ENCODE measurements around the gene LPP. TPM values are rescaled to one million over a fixed set of nuclear protein-coding genes. Genes with fewer than 3 reads are reported as not detected.

LPP gene
- total and polyA plus RNA-seq, 4 donors = 7.2 to 50.3 (median 26.4) TPM

GRCh38 chr3:188164248-188164687 lies 10.3 kb downstream of the LPP start:
- Histone ChIP-seq H3K27me3 (ENCODE audit: control insufficient read depth, insufficient read depth, low read length) (no peaks in the 10 kb centered on the region), H3K9me3 (ENCODE audit: control insufficient read depth, insufficient read depth, low read length) (no peaks in the 10 kb centered on the region), H3K4me1 (ENCODE audit: control insufficient read depth, insufficient read depth, low read length) (no peaks in the 10 kb centered on the region), H3K27ac (ENCODE audit: low read depth, low read length) (no peak overlapping the region), H3K36me3 (ENCODE audit: control insufficient read depth, insufficient read depth, low read length) (no peaks in the 10 kb centered on the region), H3K4me3 (ENCODE audit: low read depth, low read length) (no peak overlapping the region)
- 90% methylated on average over 1 of the region's 2 CpGs for WGBS (ENCODE audit: insufficient coverage)
- DNase-seq (ENCODE audit: low read depth in 4 of 6, low spot score in 6 of 6) = peak in 1 of 6 donors; percentile 23

GRCh38 chr3:188165596-188165995 lies 11.6 kb downstream of the LPP start:
- Histone ChIP-seq H3K9me3 (ENCODE audit: control insufficient read depth, insufficient read depth, low read length) (no peaks in the 10 kb centered on the region), H3K4me1 (ENCODE audit: control insufficient read depth, insufficient read depth, low read length) (peaks cover 3% of the 10 kb centered on the region), H3K27me3 (ENCODE audit: control insufficient read depth, insufficient read depth, low read length) (no peaks in the 10 kb centered on the region), H3K27ac (ENCODE audit: low read depth, low read length) (no peak overlapping the region), H3K4me3 (ENCODE audit: low read depth, low read length) (no peak overlapping the region), H3K36me3 (ENCODE audit: control insufficient read depth, insufficient read depth, low read length) (no peaks in the 10 kb centered on the region)
- DNase-seq (ENCODE audit: low read depth in 4 of 6, low spot score in 6 of 6) = no peak
- 88% methylated on average over 7 of the region's 9 CpGs for WGBS (ENCODE audit: insufficient coverage)

- H3K27ac ChIP-seq (ENCODE audit: low read depth, low read length) = no peak overlapping the region
- no peak overlapping the region for H3K4me3 ChIP-seq (ENCODE audit: low read depth, low read length)
- H3K4me1 ChIP-seq (ENCODE audit: control insufficient read depth, insufficient read depth, low read length) = peaks cover 3% of the 10 kb centered on the region
- no peak for DNase-seq (ENCODE audit: low read depth in 4 of 6, low spot score in 6 of 6)
- no peaks in the 10 kb centered on the region for H3K9me3 ChIP-seq (ENCODE audit: control insufficient read depth, insufficient read depth, low read length)
- WGBS (ENCODE audit: insufficient coverage) = 100% methylated on average over 2 of the region's 3 CpGs
- H3K27me3 ChIP-seq (ENCODE audit: control insufficient read depth, insufficient read depth, low read length) = no peaks in the 10 kb centered on the region
- no peaks in the 10 kb centered on the region for H3K36me3 ChIP-seq (ENCODE audit: control insufficient read depth, insufficient read depth, low read length)
These were observed 12.5 kb downstream of the LPP start for GRCh38 chr3:188166441-188166840.

GRCh38 chr3:188168186-188168585 lies 14.2 kb downstream of the LPP start:
- H3K4me1 ChIP-seq (ENCODE audit: control insufficient read depth, insufficient read depth, low read length) = peaks cover 3% of the 10 kb centered on the region
- WGBS (ENCODE audit: insufficient coverage) = no CpG with 5 or more reads among the region's 3 CpGs

GRCh38 chr3:188168648-188169047 lies 14.7 kb downstream of the LPP start:
- H3K36me3 ChIP-seq (ENCODE audit: control insufficient read depth, insufficient read depth, low read length) = no peaks in the 10 kb centered on the region

More at GRCh38 chr3:188168186-188168585, 14.2 kb downstream of the LPP start:
- Histone ChIP-seq H3K36me3 (ENCODE audit: control insufficient read depth, insufficient read depth, low read length) (no peaks in the 10 kb centered on the region), H3K4me3 (ENCODE audit: low read depth, low read length) (no peak overlapping the region), H3K27ac (ENCODE audit: low read depth, low read length) (no peak overlapping the region), H3K27me3 (ENCODE audit: control insufficient read depth, insufficient read depth, low read length) (no peaks in the 10 kb centered on the region), H3K9me3 (ENCODE audit: control insufficient read depth, insufficient read depth, low read length) (no peaks in the 10 kb centered on the region)
- DNase-seq (ENCODE audit: low read depth in 4 of 6, low spot score in 6 of 6) = no peak

GRCh38 chr3:188169830-188170455 lies 16.0 kb downstream of the LPP start:
- Histone ChIP-seq H3K27me3 (ENCODE audit: control insufficient read depth, insufficient read depth, low read length) (no peaks in the 10 kb centered on the region), H3K36me3 (ENCODE audit: control insufficient read depth, insufficient read depth, low read length) (no peaks in the 10 kb centered on the region), H3K4me1 (ENCODE audit: control insufficient read depth, insufficient read depth, low read length) (peaks cover 3% of the 10 kb centered on the region), H3K27ac (ENCODE audit: low read depth, low read length) (no peak overlapping the region), H3K9me3 (ENCODE audit: control insufficient read depth, insufficient read depth, low read length) (no peaks in the 10 kb centered on the region), H3K4me3 (ENCODE audit: low read depth, low read length) (no peak overlapping the region)
- WGBS (ENCODE audit: insufficient coverage) = no CpG with 5 or more reads among the region's 10 CpGs
- DNase-seq (ENCODE audit: low read depth in 4 of 6, low spot score in 6 of 6) = peak in 1 of 6 donors; percentile 64

More at GRCh38 chr3:188168648-188169047, 14.7 kb downstream of the LPP start:
- peaks cover 3% of the 10 kb centered on the region for H3K4me1 ChIP-seq (ENCODE audit: control insufficient read depth, insufficient read depth, low read length)
- peak in 1 of 6 donors; percentile 66 for DNase-seq (ENCODE audit: low read depth in 4 of 6, low spot score in 6 of 6)
- H3K4me3 ChIP-seq (ENCODE audit: low read depth, low read length) = no peak overlapping the region
- no peak overlapping the region for H3K27ac ChIP-seq (ENCODE audit: low read depth, low read length)
- H3K9me3 ChIP-seq (ENCODE audit: control insufficient read depth, insufficient read depth, low read length) = no peaks in the 10 kb centered on the region
- no peaks in the 10 kb centered on the region for H3K27me3 ChIP-seq (ENCODE audit: control insufficient read depth, insufficient read depth, low read length)

GRCh38 chr3:188170461-188171459 lies 16.8 kb downstream of the LPP start:
- H3K4me1 ChIP-seq (ENCODE audit: control insufficient read depth, insufficient read depth, low read length) = peaks cover 3% of the 10 kb centered on the region
- no peak overlapping the region for H3K4me3 ChIP-seq (ENCODE audit: low read depth, low read length)
- 100% methylated on average over 8 of the region's 8 CpGs for WGBS (ENCODE audit: insufficient coverage)
- no peaks in the 10 kb centered on the region for H3K36me3 ChIP-seq (ENCODE audit: control insufficient read depth, insufficient read depth, low read length)
- H3K27me3 ChIP-seq (ENCODE audit: control insufficient read depth, insufficient read depth, low read length) = no peaks in the 10 kb centered on the region
- H3K9me3 ChIP-seq (ENCODE audit: control insufficient read depth, insufficient read depth, low read length) = no peaks in the 10 kb centered on the region
- DNase-seq (ENCODE audit: low read depth in 4 of 6, low spot score in 6 of 6) = no peak
- H3K27ac ChIP-seq (ENCODE audit: low read depth, low read length) = no peak overlapping the region

- Histone ChIP-seq H3K36me3 (ENCODE audit: control insufficient read depth, insufficient read depth, low read length) (no peaks in the 10 kb centered on the region), H3K27ac (ENCODE audit: low read depth, low read length) (no peak overlapping the region), H3K27me3 (ENCODE audit: control insufficient read depth, insufficient read depth, low read length) (no peaks in the 10 kb centered on the region), H3K9me3 (ENCODE audit: control insufficient read depth, insufficient read depth, low read length) (no peaks in the 10 kb centered on the region), H3K4me1 (ENCODE audit: control insufficient read depth, insufficient read depth, low read length) (peaks cover 3% of the 10 kb centered on the region), H3K4me3 (ENCODE audit: low read depth, low read length) (no peak overlapping the region)
- WGBS (ENCODE audit: insufficient coverage) = 94% methylated on average over 5 of the region's 5 CpGs
- DNase-seq (ENCODE audit: low read depth in 4 of 6, low spot score in 6 of 6) = no peak
These were observed 17.9 kb downstream of the LPP start for GRCh38 chr3:188171682-188172467.

GRCh38 chr3:188174317-188175044 lies 20.5 kb downstream of the LPP start:
- peaks cover 10% of the 10 kb centered on the region for H3K4me1 ChIP-seq (ENCODE audit: control insufficient read depth, insufficient read depth, low read length)
- H3K27me3 ChIP-seq (ENCODE audit: control insufficient read depth, insufficient read depth, low read length) = no peaks in the 10 kb centered on the region
- no peaks in the 10 kb centered on the region for H3K36me3 ChIP-seq (ENCODE audit: control insufficient read depth, insufficient read depth, low read length)
- H3K27ac ChIP-seq (ENCODE audit: low read depth, low read length) = no peak overlapping the region
- 56% methylated on average over 6 of the region's 9 CpGs for WGBS (ENCODE audit: insufficient coverage)
- no peaks in the 10 kb centered on the region for H3K9me3 ChIP-seq (ENCODE audit: control insufficient read depth, insufficient read depth, low read length)
- DNase-seq (ENCODE audit: low read depth in 4 of 6, low spot score in 6 of 6) = no peak
- H3K4me3 ChIP-seq (ENCODE audit: low read depth, low read length) = no peak overlapping the region
